Stimulated activated CD8-positive, alpha-beta memory T cell treated with anti-CD3 and anti-CD28 coated beads, Interleukin-12 subunit alpha, Interleukin-12 subunit beta, amount 100 ng/mL, for 24 hours (primary cell): ENCODE data around the gene CIB2.

Source experiments
- DNase-seq: peaks from one replicate; pipeline ENCODE4 v3.0.0-alpha.2; 2020; ENCODE audit errors: extremely low read depth

Gene CIB2

GRCh38 chr15:78149068-78149804 lies 18.0 kb upstream of the CIB2 start, which contains the start of gene IDH3A:
Gene IDH3A, plus strand, starts transcription at chr15:78149362. Its CDS starts 42 bp downstream, at chr15:78149404.
- peak; percentile 100 for DNase-seq

GRCh38 chr15:78148392-78149067 lies 17.3 kb upstream of the CIB2 start:
- no peak for DNase-seq

- DNase-seq = no peak
Measured at GRCh38 chr15:78147566-78147965, 16.3 kb upstream of the CIB2 start.

- DNase-seq = no peak
Measured at GRCh38 chr15:78146425-78147154, 15.3 kb upstream of the CIB2 start.

- no peak for DNase-seq
Measured at GRCh38 chr15:78142332-78142731, 11.1 kb upstream of the CIB2 start.

- DNase-seq = no peak
Measured at GRCh38 chr15:78140292-78140691, 9.0 kb upstream of the CIB2 start.

GRCh38 chr15:78139578-78139977 lies 8.3 kb upstream of the CIB2 start:
- no peak for DNase-seq

GRCh38 chr15:78133801-78134200 lies 2.6 kb upstream of the CIB2 start:
- no peak for DNase-seq

GRCh38 chr15:78130466-78131294 lies 565 bp downstream of the CIB2 start:
- no peak for DNase-seq

- no peak for DNase-seq
Measured at GRCh38 chr15:78129751-78130287, 1.4 kb downstream of the CIB2 start.

- DNase-seq = no peak
Measured at GRCh38 chr15:78129077-78129750, 2.0 kb downstream of the CIB2 start.

- DNase-seq = no peak
Measured at GRCh38 chr15:78127882-78128281, 3.4 kb downstream of the CIB2 start.

- DNase-seq = no peak
Measured at GRCh38 chr15:78125267-78125666, 6.0 kb downstream of the CIB2 start.

GRCh38 chr15:78120523-78120922 lies 10.7 kb downstream of the CIB2 start:
- no peak for DNase-seq

GRCh38 chr15:78112551-78112950 lies 18.7 kb downstream of the CIB2 start:
- DNase-seq = no peak

- DNase-seq = no peak
Measured at GRCh38 chr15:78111788-78112187, 19.5 kb downstream of the CIB2 start.

- no peak for DNase-seq
Measured at GRCh38 chr15:78110916-78111475, 20.2 kb downstream of the CIB2 start.

GRCh38 chr15:78110096-78110495 lies 21.1 kb downstream of the CIB2 start:
- no peak for DNase-seq

GRCh38 chr15:78109156-78109555 lies 22.1 kb downstream of the CIB2 start:
- DNase-seq = no peak

- peak; percentile 49 for DNase-seq
Measured at GRCh38 chr15:78108300-78109084, 22.8 kb downstream of the CIB2 start.
